OCI-M2 (cell line): ENCODE measurements around the gene ADGRV1.

Experiments used
- DNase-seq: peaks from one replicate; lab custom pipeline; 2025; ENCODE audit not compliant: unreplicated experiment; lab: John Stamatoyannopoulos, UW

ADGRV1 gene

DNA sequence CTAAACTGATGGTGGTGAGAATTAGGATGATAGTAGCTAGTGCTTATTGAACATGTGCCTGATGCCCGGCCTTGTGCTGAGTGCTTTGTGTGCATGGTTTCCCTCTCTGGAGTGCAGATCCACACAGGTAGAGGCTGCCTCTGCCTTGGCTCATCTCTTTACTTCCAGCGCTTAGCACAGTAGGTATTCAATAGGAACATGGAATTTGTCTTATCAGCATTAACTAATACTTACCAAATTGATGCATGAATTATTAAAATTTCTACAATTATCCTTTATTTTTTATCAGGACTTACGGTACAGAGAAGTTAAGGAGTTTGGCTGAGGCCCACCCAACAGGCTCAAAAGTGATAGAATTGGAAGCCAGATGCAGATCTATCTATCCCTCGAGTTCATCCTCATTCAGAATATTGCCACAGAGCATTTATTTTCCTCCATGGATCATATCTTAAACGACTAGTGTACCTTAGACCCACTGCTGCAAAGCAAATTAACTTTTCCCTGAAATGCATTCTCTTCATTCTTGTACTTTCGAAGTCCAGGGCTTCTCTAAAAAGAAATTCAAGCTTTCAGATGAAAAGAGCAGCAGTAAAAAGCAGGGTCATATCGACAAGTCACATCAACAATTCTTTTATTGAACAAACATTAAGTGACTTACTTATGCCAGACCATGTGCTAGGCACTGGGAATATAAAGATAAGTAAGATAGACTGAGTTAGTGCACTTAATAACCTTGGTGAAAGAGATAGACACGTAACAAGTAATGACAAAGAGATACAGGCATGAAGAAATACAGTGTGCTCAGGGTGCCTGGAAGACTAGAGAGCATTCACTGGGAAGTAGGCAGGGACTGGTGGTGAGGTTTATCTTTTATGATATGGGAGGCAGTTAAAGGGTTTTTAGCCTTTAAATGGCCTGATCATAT is 534.5 kb downstream of the ADGRV1 start:
- DNase-seq = no peak

GRCh38 chr5:91095313-91095712 is 536.7 kb downstream of the ADGRV1 start:
- DNase-seq = no peak

DNA sequence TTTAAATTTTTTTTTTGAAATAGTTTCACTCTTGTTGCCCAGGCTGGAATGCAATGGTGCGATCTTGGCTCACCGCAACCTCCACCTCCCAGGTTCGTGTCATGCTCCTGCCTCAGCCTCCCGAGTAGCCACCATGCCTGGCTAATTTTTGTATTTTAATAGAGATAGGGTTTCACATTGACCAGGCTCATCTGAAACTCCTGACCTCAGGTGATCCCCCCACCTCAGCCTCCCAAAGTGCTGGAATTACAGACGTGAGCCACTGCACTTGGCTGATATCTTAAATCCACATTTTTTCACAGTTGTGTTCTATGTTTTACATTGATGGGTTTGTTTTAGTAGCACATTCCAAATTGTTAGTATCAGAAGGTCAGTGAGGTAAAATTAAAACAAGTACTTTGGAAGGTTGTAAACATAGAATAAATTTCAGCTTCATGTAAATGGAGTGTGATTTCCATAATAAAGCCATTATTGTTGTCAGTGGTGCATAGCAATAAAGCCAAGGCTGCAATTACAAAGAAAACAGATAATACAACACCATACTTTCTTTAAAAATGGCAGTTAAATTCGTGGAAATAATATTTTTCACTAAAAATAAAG is 537.3 kb downstream of the ADGRV1 start:
- no peak for DNase-seq

DNA sequence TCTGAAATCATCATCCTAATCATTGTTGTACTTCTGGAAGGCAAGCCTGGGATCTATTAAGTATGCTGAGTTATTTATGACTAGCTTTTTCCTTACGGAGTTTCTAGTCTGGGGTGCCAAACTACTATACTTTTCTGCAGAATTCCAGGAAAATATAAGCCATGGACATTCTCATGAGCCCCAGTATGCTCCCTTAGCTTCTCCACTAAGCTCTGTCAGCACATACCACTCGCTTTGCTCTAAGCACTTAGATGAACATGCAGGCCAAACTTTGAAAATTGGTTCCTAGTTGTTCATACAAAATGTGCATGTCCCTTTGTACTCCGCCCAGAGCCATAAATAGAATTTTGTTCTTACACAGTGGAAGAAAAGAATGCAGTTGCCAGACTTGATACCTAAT is 539.9 kb downstream of the ADGRV1 start:
- no peak for DNase-seq

DNA sequence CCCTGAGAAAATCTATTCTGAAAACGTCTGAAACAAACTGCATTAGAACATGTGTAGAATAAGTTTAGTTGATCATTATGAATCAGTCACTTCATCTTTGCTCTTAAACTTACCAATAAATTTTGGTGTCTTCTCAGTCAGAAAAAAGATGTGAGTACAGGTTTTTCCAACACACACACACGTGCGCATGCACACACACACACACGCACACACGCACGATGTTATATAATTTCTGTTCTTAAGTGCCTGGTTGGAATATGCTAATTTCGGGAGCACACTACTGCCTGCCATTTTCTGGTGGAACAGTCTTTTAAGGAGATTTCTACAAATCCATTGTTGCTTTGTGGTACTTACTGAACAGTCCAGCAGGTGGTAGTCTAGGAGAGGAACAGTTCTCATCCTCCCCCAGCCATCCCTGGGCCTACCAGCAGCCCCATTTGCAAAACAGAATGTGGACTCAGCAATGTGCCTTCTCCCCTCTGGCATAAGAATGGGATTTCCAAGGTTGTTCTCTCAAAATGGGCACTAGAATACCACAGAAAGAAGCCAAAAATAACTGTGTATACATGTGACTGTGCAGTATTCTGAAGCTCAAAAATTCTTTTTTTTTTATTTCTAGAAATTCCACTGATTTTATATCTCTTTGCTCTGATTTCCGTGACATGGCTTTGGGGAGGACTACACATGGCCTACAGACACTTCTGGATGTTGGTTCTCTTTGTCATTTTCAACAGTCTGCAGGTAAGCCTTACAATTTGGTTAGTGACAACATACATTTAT is 543.2 kb downstream of the ADGRV1 start:
- DNase-seq = no peak

- DNase-seq = no peak
These were observed 544.9 kb downstream of the ADGRV1 start for GRCh38 chr5:91103353-91104061.

DNA sequence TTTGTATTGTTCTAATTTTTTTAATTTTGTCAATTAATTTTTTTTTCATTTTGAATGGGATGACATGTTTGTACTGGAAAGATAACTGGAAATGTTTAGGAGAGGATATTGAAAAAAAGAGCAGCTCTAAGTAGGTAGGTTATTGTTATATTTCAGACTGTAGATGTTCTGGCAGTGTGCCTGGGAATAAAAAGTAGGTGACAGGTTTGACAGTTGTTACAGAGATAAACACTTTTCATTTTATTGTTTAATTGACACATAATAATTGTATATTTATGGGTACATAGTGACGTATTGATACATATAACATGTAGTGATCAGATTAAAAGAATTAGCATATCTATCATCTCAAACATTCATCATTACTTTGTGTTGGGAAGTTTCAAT is 545.5 kb downstream of the ADGRV1 start:
- DNase-seq = no peak

GRCh38 chr5:91106842-91107511 is 548.4 kb downstream of the ADGRV1 start:
- DNase-seq = no peak

DNA sequence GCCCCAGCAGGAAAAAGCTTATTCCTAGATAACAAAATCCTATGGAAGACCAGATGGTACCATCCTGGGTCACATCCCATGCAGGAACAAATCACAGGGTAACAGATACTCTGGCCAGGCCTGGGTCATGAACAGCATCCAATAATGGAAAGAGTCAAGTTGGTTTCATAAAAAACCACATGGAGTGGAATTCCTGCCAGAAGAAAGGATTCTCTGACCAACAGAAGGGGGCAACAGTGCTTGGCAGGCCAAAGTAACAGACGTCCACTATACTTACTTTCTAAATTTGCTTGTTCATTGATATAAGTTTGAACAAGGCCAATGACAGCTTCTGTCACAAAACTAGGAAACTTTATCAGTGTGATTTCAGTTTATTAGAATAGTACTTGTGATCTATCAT is 551.0 kb downstream of the ADGRV1 start:
- DNase-seq = no peak

DNA sequence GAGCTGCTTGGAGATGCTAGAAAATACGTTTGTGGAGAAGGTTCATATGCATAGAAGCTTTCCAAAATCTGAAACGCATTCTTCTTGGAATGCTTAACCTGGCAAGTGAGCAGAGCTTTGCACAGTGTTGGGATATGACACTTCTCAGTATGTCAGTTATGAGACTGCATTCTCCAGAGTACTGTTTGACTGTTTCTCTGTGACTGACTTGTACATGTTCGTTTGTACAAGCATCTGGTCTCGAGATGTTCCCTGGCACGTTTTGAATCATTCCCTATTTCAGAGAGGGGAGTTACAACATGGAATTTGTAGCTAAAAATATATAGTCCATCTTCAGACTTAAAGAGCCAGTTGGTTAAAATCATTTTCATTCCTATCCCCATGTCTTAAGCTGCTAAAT is 552.1 kb downstream of the ADGRV1 start:
- DNase-seq = no peak

DNA sequence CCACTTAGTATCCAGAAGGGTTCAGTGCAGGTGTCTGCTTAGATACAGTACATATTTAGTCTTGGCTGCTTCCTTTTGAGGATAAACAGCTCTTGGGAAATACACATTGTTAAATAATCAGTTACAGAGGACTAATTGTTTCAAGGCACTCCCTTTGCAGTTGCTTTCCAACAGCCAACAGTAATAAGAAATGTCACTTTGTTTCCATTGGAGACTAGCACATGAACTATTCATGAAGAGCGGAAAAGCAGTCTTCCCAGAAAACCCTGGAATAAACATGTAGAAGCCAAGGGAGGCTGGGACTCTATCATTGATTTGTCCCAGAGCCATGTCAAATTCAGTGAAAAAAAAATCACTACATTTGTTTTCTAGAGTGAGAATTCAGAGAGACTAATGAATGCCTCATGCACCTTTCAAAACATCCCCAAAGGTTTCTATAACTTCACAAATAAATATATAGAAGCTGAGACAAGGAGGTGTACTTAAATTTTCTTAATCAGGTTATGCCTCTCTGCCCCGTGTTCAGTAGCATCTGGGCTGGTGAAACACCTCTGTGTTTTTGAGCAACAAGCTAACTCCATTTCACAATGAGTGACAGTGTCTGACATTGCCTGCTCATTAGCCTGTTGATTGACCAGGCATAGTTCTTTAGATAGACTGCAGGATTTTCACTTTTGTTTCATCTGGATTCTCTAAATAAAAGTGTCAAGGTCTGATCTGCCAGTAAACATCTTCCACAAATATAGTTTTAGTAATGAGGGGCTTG is 553.1 kb downstream of the ADGRV1 start:
- no peak for DNase-seq

GRCh38 chr5:91114658-91115057 is 556.1 kb downstream of the ADGRV1 start:
- no peak for DNase-seq

- no peak for DNase-seq
These were observed 559.8 kb downstream of the ADGRV1 start for GRCh38 chr5:91118354-91118753.

DNA sequence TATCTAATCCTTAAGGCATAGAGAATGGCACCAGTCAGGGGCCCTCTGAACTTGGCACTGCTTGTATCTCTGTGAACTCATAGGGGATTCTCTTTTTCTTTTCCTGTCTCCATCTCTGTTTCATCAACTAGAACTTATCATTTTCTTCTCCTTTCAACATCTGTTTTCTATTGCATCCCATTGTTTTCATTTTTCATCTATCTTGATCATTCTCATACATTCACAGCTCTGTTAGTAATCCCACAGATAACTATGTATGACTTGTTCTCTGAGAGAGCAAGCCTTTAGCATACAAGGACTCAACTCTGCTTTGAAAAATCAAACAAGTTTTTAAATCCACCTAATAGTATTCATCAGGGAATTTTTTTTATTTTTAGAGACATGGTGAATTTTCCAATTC is 560.2 kb downstream of the ADGRV1 start:
- no peak for DNase-seq

DNA sequence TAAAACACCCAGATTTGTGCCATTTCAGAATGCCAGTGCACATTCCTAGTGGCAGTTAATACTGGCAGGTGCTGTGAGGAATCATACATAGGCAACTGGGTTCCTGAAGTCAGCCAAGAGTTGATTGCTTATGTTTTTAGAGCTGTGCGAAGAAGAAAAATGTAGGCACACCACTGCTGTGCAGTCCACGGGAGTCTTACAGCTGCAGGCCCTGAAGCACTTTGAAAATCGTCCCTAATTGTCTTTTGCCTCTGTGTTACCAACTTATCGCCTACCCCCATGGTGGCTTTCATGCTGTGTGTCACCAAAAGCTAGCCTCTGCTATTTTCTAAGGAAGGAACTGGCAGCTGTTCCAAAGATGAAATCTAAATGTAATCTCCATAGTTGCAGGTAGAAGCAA is 560.6 kb downstream of the ADGRV1 start:
- DNase-seq = no peak

GRCh38 chr5:91119981-91120850 is 561.6 kb downstream of the ADGRV1 start:
- no peak for DNase-seq

GRCh38 chr5:91121347-91121993 is 562.9 kb downstream of the ADGRV1 start:
- no peak for DNase-seq

DNA sequence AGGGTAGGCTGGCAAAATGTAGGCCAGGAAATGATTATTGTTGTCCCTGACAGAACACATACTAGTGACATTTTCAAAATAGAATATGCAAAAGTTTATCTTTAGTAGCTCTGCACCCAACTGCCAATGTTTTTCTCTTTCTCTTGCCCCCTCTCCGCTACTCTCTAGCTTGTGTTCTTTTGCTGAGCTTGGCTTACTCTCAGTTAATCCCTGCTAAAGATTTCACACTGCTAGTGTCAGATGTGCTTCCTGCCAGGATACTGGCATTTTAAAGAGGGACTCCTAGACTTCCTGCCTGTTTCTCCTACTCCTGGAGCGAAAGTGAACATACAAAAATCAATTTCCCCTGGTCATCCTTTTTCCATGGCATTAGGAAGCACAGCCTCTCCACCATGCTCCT is 564.1 kb downstream of the ADGRV1 start:
- no peak for DNase-seq
